Large intestine (tissue), 3 donors: ENCODE data around the gene PPP2R3B. TPM values are rescaled to one million over a fixed set of nuclear protein-coding genes. Genes with fewer than 3 reads are reported as not detected.
A peak's percentile ranks its signal among the peaks of the same experiment; 100 is the strongest.

Experiments
- DNase-seq, 2 donors: peaks; one replicate each; pipeline versions ENCODE4 v3.0.0 to v3.0.0-alpha.2; 2013
- H3K27ac ChIP-seq: one replicate; pipeline ENCODE4 v1.5.1; 2013; ENCODE audit warnings: low read length
- H3K27me3 ChIP-seq: 2 replicates; pipeline ENCODE4 v1.6.1; 2013; ENCODE audit warnings: low read length; ENCODE audit not compliant: control insufficient read depth, insufficient read depth
- H3K36me3 ChIP-seq: 2 replicates; pipeline ENCODE4 v1.6.1; 2013; ENCODE audit warnings: low read length; ENCODE audit not compliant: control insufficient read depth, insufficient read depth
- H3K4me1 ChIP-seq: one replicate; pipeline ENCODE4 v1.6.1; 2013; ENCODE audit warnings: low read length; ENCODE audit not compliant: control insufficient read depth, insufficient read depth
- H3K4me3 ChIP-seq: one replicate; pipeline ENCODE4 v1.5.1; 2013; ENCODE audit warnings: low read length
- H3K9me3 ChIP-seq: one replicate; pipeline ENCODE4 v1.6.1; 2013; ENCODE audit warnings: mild to moderate bottlenecking, low read depth, low read length, moderate library complexity; ENCODE audit not compliant: control insufficient read depth
- WGBS: methylation state at CpG from one replicate; pipeline ENCODE4 v1.1.5; 2013; ENCODE audit warnings: low lambda C conversion rate; ENCODE audit not compliant: insufficient coverage; 5-methylcytosine and 5-hydroxymethylcytosine counted together
- polyA plus RNA-seq: library from polyadenylated mRNA; unstranded; fragments of 120-200 nt; gene quantifications from one replicate; pipeline ENCODE4 v1.2.1, GENCODE V29; 2013

PPP2R3B gene
- polyA plus RNA-seq, 1 donor: 15.0 TPM

GRCh38 chrX:404656-405055 is 17.9 kb upstream of the PPP2R3B start:
- Histone ChIP-seq H3K4me1 (no peaks in the 10 kb centered on the region), H3K36me3 (no peaks in the 10 kb centered on the region), H3K9me3 (peaks cover 4% of the 10 kb centered on the region), H3K27me3 (no peaks in the 10 kb centered on the region), H3K4me3 (no peak overlapping the region), H3K27ac (no peak overlapping the region)
- no peak for DNase-seq
- WGBS: 85% methylated on average over 9 of the region's 10 CpGs

- H3K27me3 ChIP-seq: no peaks in the 10 kb centered on the region
These were observed 16.1 kb upstream of the PPP2R3B start for GRCh38 chrX:402857-403256.

GRCh38 chrX:400258-400657 is 13.6 kb upstream of the PPP2R3B start:
- Histone ChIP-seq H3K27me3 (no peaks in the 10 kb centered on the region), H3K36me3 (no peaks in the 10 kb centered on the region), H3K9me3 (no peaks in the 10 kb centered on the region), H3K27ac (no peak overlapping the region), H3K4me1 (no peaks in the 10 kb centered on the region), H3K4me3 (no peak overlapping the region)
- WGBS: no CpG with 5 or more reads among the region's 15 CpGs
- DNase-seq: no peak

More at GRCh38 chrX:402857-403256, 16.1 kb upstream of the PPP2R3B start:
- no CpG with 5 or more reads among the region's 12 CpGs for WGBS
- H3K4me1 ChIP-seq: no peaks in the 10 kb centered on the region
- H3K4me3 ChIP-seq: no peak overlapping the region
- no peak for DNase-seq
- H3K9me3 ChIP-seq: no peaks in the 10 kb centered on the region
- H3K27ac ChIP-seq: no peak overlapping the region
- no peaks in the 10 kb centered on the region for H3K36me3 ChIP-seq

GRCh38 chrX:397575-397974 is 10.9 kb upstream of the PPP2R3B start:
- WGBS: 60% methylated on average over 2 of the region's 20 CpGs
- Histone ChIP-seq H3K9me3 (no peaks in the 10 kb centered on the region), H3K4me3 (no peak overlapping the region), H3K36me3 (no peaks in the 10 kb centered on the region), H3K4me1 (no peaks in the 10 kb centered on the region), H3K27me3 (no peaks in the 10 kb centered on the region), H3K27ac (no peak overlapping the region)
- DNase-seq: no peak

GRCh38 chrX:394830-395229 is 8.1 kb upstream of the PPP2R3B start:
- Histone ChIP-seq H3K9me3 (no peaks in the 10 kb centered on the region), H3K27ac (no peak overlapping the region), H3K4me3 (no peak overlapping the region), H3K4me1 (no peaks in the 10 kb centered on the region), H3K27me3 (no peaks in the 10 kb centered on the region), H3K36me3 (no peaks in the 10 kb centered on the region)
- no peak for DNase-seq
- 100% methylated on average over 1 of the region's 7 CpGs for WGBS

GRCh38 chrX:392575-392846 is 5.8 kb upstream of the PPP2R3B start:
- Histone ChIP-seq H3K4me1 (no peaks in the 10 kb centered on the region), H3K36me3 (no peaks in the 10 kb centered on the region)
- no CpG with 5 or more reads among the region's 7 CpGs for WGBS

GRCh38 chrX:391717-392574 is 5.2 kb upstream of the PPP2R3B start:
- no peaks in the 10 kb centered on the region for H3K9me3 ChIP-seq
- H3K4me3 ChIP-seq: no peak overlapping the region
- 100% methylated on average over 2 of the region's 34 CpGs for WGBS
- H3K27ac ChIP-seq: no peak overlapping the region
- no peak for DNase-seq
- no peaks in the 10 kb centered on the region for H3K27me3 ChIP-seq
- H3K36me3 ChIP-seq: no peaks in the 10 kb centered on the region
- H3K4me1 ChIP-seq: no peaks in the 10 kb centered on the region

More at GRCh38 chrX:392575-392846, 5.8 kb upstream of the PPP2R3B start:
- H3K9me3 ChIP-seq: no peaks in the 10 kb centered on the region
- H3K27me3 ChIP-seq: no peaks in the 10 kb centered on the region
- no peak overlapping the region for H3K27ac ChIP-seq
- DNase-seq: no peak
- H3K4me3 ChIP-seq: no peak overlapping the region

- Histone ChIP-seq H3K27me3 (no peaks in the 10 kb centered on the region), H3K36me3 (no peaks in the 10 kb centered on the region), H3K4me3 (no peak overlapping the region), H3K27ac (no peak overlapping the region), H3K9me3 (no peaks in the 10 kb centered on the region), H3K4me1 (peaks cover 2% of the 10 kb centered on the region)
- WGBS: 100% methylated on average over 4 of the region's 13 CpGs
- no peak for DNase-seq
These were observed 3.8 kb upstream of the PPP2R3B start for GRCh38 chrX:390459-390858.

- DNase-seq: peak in 1 of 2 donors; percentile 8
- no peak overlapping the region for H3K4me3 ChIP-seq
- 100% methylated on average over 1 of the region's 12 CpGs for WGBS
These were observed 2.3 kb upstream of the PPP2R3B start for GRCh38 chrX:389021-389441.

GRCh38 chrX:387729-388128 is 1.0 kb upstream of the PPP2R3B start:
- no peak for DNase-seq
- Histone ChIP-seq H3K9me3 (no peaks in the 10 kb centered on the region), H3K27ac (peak overlapping the region; percentile 59), H3K4me3 (peak overlapping the region; percentile 52), H3K4me1 (peaks cover 2% of the 10 kb centered on the region), H3K27me3 (no peaks in the 10 kb centered on the region), H3K36me3 (no peaks in the 10 kb centered on the region)
- WGBS: 29% methylated on average over 1 of the region's 14 CpGs

More at GRCh38 chrX:389021-389441, 2.3 kb upstream of the PPP2R3B start:
- H3K9me3 ChIP-seq: no peaks in the 10 kb centered on the region
- peaks cover 2% of the 10 kb centered on the region for H3K4me1 ChIP-seq
- no peak overlapping the region for H3K27ac ChIP-seq
- no peaks in the 10 kb centered on the region for H3K27me3 ChIP-seq
- H3K36me3 ChIP-seq: no peaks in the 10 kb centered on the region

GRCh38 chrX:386239-386767 is 404 bp downstream of the PPP2R3B start:
- Histone ChIP-seq H3K4me1 (peaks cover 2% of the 10 kb centered on the region), H3K36me3 (no peaks in the 10 kb centered on the region), H3K4me3 (peak overlapping the region; percentile 39), H3K27me3 (no peaks in the 10 kb centered on the region), H3K27ac (no peak overlapping the region), H3K9me3 (no peaks in the 10 kb centered on the region)
- DNase-seq: peak in 1 of 2 donors; percentile 49
- no CpG with 5 or more reads among the region's 57 CpGs for WGBS
